ENCODE results near the gene ABCC9.

GRCh38 chr12:21774358-21775132, 166.7 kb downstream of the ABCC9 start, which contains the start of gene KCNJ8:
- no peak for TF ChIP-seq POLR2A (IDR thresholded peaks at IDR 0.05)
- TF ChIP-seq POLR2AphosphoS5 (IDR thresholded peaks at IDR 0.05; ENCODE audit: insufficient read depth in 1 of 2, low read depth in 1 of 2), result peak in 1 of 2 donors; percentile 81
- no peak for TF ChIP-seq CTCF (IDR thresholded peaks at IDR 0.05)
